NCI-H510A (cell line): ENCODE results near the gene ADCY6.
"Not testable (repeated sequence)": the region's sequence is repeated elsewhere in the genome, so short reads cannot be mapped to it uniquely, and the experiment has no call there.

Experiments used
- DNase-seq: peaks from one replicate; lab custom pipeline; 2025; lab: John Stamatoyannopoulos, UW

ADCY6 gene

GRCh38 chr12:48750769-48751356 lies 38.0 kb downstream of the ADCY6 start:
- DNase-seq, result no peak

GRCh38 chr12:48750215-48750614 lies 38.7 kb downstream of the ADCY6 start:
- DNase-seq, result no peak

- no peak for DNase-seq
Observed at GRCh38 chr12:48744251-48745008, 44.5 kb downstream of the ADCY6 start.

- DNase-seq, result no peak
Observed at GRCh38 chr12:48739618-48740269, 49.1 kb downstream of the ADCY6 start.

GRCh38 chr12:48736456-48736855 lies 52.4 kb downstream of the ADCY6 start:
- no peak for DNase-seq

- no peak for DNase-seq
Observed at GRCh38 chr12:48728807-48729206, 60.1 kb downstream of the ADCY6 start.

GRCh38 chr12:48720737-48721136 lies 68.2 kb downstream of the ADCY6 start:
- not testable (repeated sequence) for DNase-seq

- DNase-seq, result not testable (repeated sequence)
Observed at GRCh38 chr12:48720171-48720570, 68.7 kb downstream of the ADCY6 start.

- DNase-seq, result not testable (repeated sequence)
Observed at GRCh38 chr12:48719002-48719401, 69.9 kb downstream of the ADCY6 start.

- DNase-seq, result no peak
Observed at GRCh38 chr12:48717252-48717695, 71.6 kb downstream of the ADCY6 start.

GRCh38 chr12:48716493-48717251 lies 72.2 kb downstream of the ADCY6 start, which contains the start of gene CCNT1:
Gene CCNT1, minus strand, starts transcription at chr12:48716707. Its CDS starts 32 bp downstream, at chr12:48716675.
- DNase-seq, result peak; percentile 99
